ENCODE results near the gene SNAPC2. TPM values are rescaled to one million over a fixed set of nuclear protein-coding genes. Genes with fewer than 3 reads are reported as not detected.
"Not testable (repeated sequence)": the region's sequence is repeated elsewhere in the genome, so short reads cannot be mapped to it uniquely, and the experiment has no call there.

SNAPC2 gene
- total RNA-seq, 2 donors from 2014 or later, result 14.1 to 16.5 TPM

DNA sequence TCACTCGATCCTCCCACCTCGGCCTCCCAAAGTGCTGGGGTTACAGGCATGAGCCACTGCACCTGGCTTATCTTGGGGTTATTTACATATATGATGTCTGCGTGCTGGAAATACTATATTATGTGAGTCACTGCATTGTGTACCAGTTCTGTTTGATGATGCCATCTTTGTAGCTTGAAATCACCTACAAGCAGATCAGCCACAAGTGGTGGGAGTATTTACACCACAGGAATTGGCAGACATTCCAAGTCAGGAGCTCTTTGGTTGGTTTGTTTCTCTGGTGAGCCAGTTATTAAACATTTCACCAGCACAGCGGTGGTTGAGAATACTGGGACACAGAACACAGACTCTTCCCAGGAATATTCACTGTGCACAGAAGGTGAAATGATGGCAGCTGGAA lies 27.8 kb downstream of the SNAPC2 start:
- H3K4me1 ChIP-seq, result peaks cover 0 to 7% of the 10 kb centered on the region in 2 donors
- no peaks in the 10 kb centered on the region for H3K9me3 ChIP-seq
- H3K36me3 ChIP-seq, result no peaks in the 10 kb centered on the region
- H3K27ac ChIP-seq, result no peak overlapping the region
- H3K27me3 ChIP-seq, result no peaks in the 10 kb centered on the region
- H3K4me3 ChIP-seq, result no peak overlapping the region
- DNase-seq (ENCODE audit: low spot score), result no peak
- TF ChIP-seq, protein P1, sequence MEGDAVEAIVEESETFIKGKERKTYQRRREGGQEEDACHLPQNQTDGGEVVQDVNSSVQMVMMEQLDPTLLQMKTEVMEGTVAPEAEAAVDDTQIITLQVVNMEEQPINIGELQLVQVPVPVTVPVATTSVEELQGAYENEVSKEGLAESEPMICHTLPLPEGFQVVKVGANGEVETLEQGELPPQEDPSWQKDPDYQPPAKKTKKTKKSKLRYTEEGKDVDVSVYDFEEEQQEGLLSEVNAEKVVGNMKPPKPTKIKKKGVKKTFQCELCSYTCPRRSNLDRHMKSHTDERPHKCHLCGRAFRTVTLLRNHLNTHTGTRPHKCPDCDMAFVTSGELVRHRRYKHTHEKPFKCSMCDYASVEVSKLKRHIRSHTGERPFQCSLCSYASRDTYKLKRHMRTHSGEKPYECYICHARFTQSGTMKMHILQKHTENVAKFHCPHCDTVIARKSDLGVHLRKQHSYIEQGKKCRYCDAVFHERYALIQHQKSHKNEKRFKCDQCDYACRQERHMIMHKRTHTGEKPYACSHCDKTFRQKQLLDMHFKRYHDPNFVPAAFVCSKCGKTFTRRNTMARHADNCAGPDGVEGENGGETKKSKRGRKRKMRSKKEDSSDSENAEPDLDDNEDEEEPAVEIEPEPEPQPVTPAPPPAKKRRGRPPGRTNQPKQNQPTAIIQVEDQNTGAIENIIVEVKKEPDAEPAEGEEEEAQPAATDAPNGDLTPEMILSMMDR (IDR thresholded peaks at IDR 0.05), result no peak

DNA sequence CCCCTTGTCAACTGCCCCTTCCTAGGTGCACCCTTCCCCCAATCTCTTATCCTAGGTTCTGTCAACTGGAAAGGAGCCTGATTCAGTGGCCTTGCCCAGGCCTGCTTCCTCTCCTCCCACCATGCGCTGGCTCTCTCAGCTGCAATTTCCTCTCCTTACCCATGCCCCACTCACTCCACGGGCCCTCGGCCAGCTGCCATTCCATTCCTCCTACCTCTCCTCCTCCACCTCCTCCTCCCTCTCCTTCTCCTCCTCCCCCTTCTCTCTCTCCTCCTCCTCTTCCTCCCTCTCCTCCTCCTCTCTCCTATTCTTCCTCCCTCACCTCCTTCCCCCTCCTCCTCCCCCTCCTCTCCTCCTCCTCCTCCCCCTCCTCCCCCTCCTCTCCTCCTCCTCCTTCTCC lies 32.9 kb downstream of the SNAPC2 start:
- H3K4me1 ChIP-seq, result peaks cover 0 to 7% of the 10 kb centered on the region in 2 donors
- no peak overlapping the region for H3K27ac ChIP-seq
- TF ChIP-seq, protein P1 (IDR thresholded peaks at IDR 0.05), result no peak
- no peak overlapping the region for H3K4me3 ChIP-seq
- no peak for DNase-seq (ENCODE audit: low spot score)
- H3K9me3 ChIP-seq, result no peaks in the 10 kb centered on the region
- no peaks in the 10 kb centered on the region for H3K36me3 ChIP-seq
- no peaks in the 10 kb centered on the region for H3K27me3 ChIP-seq

DNA sequence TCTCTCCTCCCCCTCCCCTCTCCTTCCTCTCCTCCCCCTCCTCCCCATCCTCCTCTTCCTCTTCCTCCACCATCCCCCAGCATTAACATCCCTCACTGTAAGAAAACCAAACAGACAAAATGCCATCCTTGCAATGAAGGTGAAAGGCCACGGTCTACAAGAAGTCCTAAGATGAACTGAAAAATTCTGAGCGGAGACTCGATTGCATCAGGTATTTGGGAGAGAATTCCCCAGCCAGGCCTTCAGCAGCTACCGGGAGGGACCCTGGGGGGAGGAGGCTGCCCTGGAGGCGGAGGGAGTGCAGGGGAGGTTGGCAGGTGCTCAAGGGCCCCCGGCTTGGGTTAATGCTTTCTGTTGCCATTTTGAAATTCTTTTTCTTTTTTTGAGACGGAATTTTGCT lies 33.4 kb downstream of the SNAPC2 start:
- Histone ChIP-seq H3K4me1 (peaks cover 0 to 7% of the 10 kb centered on the region in 2 donors), H3K4me3 (no peak overlapping the region), H3K27me3 (no peaks in the 10 kb centered on the region), H3K36me3 (no peaks in the 10 kb centered on the region), H3K9me3 (no peaks in the 10 kb centered on the region), H3K27ac (no peak overlapping the region)
- TF ChIP-seq, protein P1 (IDR thresholded peaks at IDR 0.05), result no peak
- no peak for DNase-seq (ENCODE audit: low spot score)

DNA sequence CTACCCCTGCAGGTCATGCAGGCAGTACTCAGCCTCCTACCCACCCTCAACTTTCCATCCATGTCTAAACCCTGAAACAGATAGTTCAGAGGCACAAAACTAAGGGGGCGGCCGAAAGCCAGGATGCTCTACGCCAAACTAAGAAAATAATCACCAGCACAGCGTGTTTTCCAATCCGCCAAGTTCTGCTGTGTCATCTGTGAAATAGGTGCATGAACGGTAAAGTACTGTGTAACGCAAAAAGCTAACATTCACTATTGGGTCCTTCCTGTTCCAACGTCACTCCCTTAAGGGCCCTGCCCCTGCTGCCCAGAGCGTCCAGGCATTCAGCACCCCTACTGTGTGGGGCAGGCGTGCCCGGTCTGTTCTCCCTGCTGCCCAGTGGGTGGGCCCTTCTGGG lies 35.6 kb downstream of the SNAPC2 start:
- Histone ChIP-seq H3K36me3 (peaks cover under 1% of the 10 kb centered on the region), H3K9me3 (no peaks in the 10 kb centered on the region), H3K27me3 (no peaks in the 10 kb centered on the region), H3K27ac (no peak overlapping the region), H3K4me1 (peaks cover 0 to 7% of the 10 kb centered on the region in 2 donors), H3K4me3 (no peak overlapping the region)
- TF ChIP-seq, protein P1 (IDR thresholded peaks at IDR 0.05), result no peak
- no peak for DNase-seq (ENCODE audit: low spot score)

DNA sequence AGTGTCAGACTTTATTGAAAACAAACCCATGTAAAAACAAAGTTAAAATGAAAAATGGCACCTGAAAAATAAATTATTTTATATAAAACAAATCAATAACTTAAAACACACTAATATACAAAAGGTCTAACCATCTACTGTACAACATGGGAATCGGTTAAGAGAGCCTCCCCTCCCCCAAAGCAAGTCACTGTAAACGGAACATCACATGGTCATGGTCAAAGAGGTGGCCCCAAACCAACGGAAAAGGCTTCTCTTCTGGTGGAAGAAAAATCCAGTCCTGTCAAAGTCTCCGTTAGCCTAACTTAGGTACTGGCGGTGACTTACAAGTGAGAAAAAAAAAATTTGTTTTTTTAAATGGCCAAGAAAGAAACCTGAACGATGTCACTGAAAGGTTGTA lies 39.1 kb downstream of the SNAPC2 start:
- no peaks in the 10 kb centered on the region for H3K9me3 ChIP-seq
- peaks cover 27% of the 10 kb centered on the region for H3K36me3 ChIP-seq
- DNase-seq (ENCODE audit: low spot score), result no peak
- no peaks in the 10 kb centered on the region for H3K27me3 ChIP-seq
- H3K4me3 ChIP-seq, result no peak overlapping the region
- TF ChIP-seq, protein P1 (IDR thresholded peaks at IDR 0.05), result no peak
- H3K27ac ChIP-seq, result no peak overlapping the region
- H3K4me1 ChIP-seq, result no peaks in the 10 kb centered on the region

DNA sequence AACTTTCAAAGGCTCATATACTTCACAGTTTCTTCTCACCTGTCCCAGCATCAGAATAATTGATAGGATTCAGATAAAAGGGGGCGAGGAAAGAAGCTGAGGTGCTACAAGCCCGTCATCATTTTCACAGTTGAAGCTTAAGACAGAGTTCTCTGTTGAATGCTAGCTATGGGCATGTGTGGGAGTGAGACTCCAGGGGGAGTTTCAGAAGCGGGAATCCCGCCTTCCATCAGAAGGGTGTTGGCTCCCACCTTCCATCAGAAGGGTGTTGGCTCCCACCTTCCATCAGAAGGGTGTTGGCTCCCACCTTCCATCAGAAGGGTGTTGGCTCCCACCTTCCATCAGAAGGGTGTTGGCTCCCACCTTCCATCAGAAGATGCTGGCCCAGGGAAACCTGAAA lies 40.9 kb downstream of the SNAPC2 start:
- H3K27ac ChIP-seq; H3K9me3 ChIP-seq; H3K27me3 ChIP-seq; DNase-seq (ENCODE audit: low spot score); H3K4me3 ChIP-seq; H3K4me1 ChIP-seq: not testable (repeated sequence)
- peaks cover 34% of the 10 kb centered on the region for H3K36me3 ChIP-seq
